ENCODE data around the gene BAIAP2. TPM values are rescaled to one million over a fixed set of nuclear protein-coding genes. Genes with fewer than 3 reads are reported as not detected.

Gene BAIAP2
- total and polyA plus RNA-seq, 2 of the 13 experiments (the other 11 are each of a cell fraction or from before 2014, with no cell fraction given): 22.5 to 24.0 TPM

DNA sequence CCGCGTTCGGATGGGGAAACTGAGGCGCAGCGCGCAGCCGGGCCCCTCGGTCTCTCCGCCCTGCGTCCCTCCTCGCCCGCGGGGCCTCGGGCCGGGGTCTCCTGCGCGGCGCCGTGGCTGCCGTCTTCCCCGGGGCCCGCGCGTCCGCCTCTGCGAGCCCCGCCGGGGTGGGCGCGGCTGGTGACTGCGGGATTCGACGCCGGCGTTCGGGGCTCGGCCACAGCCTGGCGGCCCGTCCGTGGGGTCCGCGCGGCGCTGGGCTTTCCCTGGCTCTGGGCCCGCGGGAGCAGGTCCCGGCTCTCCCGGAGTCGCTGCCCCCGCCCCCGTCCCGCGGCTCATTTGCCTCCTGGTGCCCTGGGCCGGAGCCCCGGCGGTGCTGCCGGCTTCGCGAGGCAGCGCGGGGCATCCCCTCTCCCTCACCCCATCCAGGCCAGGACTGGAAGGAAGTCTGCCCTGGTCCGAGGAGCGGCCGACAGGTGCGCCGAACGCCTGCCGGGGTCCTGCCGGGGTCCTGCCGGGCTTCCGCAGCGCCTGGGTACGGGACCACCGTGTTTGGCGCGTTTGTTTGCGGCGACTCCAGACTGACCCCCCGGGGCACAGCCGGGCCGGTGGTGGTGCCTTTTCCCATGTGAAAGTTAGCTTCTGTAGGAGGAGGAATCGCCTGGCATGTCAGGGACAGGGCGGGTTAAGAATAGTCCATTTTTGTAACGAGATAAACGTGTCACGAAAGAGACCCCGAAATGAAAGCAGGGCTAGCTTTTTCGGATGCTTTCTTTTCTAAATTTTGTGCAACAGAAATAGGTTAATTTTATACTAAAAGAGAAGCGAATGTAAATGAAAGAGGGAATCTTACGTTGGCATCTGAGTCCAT is 42.6 kb upstream of the BAIAP2 start (continued):
- TF ChIP-seq, protein P1, sequence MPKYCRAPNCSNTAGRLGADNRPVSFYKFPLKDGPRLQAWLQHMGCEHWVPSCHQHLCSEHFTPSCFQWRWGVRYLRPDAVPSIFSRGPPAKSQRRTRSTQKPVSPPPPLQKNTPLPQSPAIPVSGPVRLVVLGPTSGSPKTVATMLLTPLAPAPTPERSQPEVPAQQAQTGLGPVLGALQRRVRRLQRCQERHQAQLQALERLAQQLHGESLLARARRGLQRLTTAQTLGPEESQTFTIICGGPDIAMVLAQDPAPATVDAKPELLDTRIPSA (CRISPR knock-in tag; IDR thresholded peaks at IDR 0.05; ENCODE audit: borderline replicate concordance): 0 out of 2 replicates have a peak, but pooled peaks have one; percentile 60
- TF ChIP-seq, protein P2, sequence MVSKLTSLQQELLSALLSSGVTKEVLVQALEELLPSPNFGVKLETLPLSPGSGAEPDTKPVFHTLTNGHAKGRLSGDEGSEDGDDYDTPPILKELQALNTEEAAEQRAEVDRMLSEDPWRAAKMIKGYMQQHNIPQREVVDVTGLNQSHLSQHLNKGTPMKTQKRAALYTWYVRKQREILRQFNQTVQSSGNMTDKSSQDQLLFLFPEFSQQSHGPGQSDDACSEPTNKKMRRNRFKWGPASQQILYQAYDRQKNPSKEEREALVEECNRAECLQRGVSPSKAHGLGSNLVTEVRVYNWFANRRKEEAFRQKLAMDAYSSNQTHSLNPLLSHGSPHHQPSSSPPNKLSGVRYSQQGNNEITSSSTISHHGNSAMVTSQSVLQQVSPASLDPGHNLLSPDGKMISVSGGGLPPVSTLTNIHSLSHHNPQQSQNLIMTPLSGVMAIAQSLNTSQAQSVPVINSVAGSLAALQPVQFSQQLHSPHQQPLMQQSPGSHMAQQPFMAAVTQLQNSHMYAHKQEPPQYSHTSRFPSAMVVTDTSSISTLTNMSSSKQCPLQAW (CRISPR knock-in tag; IDR thresholded peaks at IDR 0.05): 0 out of 2 replicates have a peak, but pooled peaks have one; percentile 24
- peak; percentile 11; the same call in 1 of the 2 replicates for TF ChIP-seq ZNF431 (CRISPR knock-in tag; IDR thresholded peaks at IDR 0.05; ENCODE audit: borderline replicate concordance, low read depth)
- TF ChIP-seq, protein P3, sequence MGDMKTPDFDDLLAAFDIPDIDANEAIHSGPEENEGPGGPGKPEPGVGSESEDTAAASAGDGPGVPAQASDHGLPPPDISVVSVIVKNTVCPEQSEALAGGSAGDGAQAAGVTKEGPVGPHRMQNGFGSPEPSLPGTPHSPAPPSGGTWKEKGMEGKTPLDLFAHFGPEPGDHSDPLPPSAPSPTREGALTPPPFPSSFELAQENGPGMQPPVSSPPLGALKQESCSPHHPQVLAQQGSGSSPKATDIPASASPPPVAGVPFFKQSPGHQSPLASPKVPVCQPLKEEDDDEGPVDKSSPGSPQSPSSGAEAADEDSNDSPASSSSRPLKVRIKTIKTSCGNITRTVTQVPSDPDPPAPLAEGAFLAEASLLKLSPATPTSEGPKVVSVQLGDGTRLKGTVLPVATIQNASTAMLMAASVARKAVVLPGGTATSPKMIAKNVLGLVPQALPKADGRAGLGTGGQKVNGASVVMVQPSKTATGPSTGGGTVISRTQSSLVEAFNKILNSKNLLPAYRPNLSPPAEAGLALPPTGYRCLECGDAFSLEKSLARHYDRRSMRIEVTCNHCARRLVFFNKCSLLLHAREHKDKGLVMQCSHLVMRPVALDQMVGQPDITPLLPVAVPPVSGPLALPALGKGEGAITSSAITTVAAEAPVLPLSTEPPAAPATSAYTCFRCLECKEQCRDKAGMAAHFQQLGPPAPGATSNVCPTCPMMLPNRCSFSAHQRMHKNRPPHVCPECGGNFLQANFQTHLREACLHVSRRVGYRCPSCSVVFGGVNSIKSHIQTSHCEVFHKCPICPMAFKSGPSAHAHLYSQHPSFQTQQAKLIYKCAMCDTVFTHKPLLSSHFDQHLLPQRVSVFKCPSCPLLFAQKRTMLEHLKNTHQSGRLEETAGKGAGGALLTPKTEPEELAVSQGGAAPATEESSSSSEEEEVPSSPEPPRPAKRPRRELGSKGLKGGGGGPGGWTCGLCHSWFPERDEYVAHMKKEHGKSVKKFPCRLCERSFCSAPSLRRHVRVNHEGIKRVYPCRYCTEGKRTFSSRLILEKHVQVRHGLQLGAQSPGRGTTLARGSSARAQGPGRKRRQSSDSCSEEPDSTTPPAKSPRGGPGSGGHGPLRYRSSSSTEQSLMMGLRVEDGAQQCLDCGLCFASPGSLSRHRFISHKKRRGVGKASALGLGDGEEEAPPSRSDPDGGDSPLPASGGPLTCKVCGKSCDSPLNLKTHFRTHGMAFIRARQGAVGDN (CRISPR knock-in tag; IDR thresholded peaks at IDR 0.05): 0 out of 2 replicates have a peak, but pooled peaks have one; percentile 1
- no peak for TF ChIP-seq ZNF264 (CRISPR knock-in tag; IDR thresholded peaks at IDR 0.05)
- TF ChIP-seq CENPT (CRISPR knock-in tag; IDR thresholded peaks at IDR 0.05; ENCODE audit: low read depth): 0 out of 2 replicates have a peak, but pooled peaks have one; percentile 14
- TF ChIP-seq KDM5A (IDR thresholded peaks at IDR 0.05; ENCODE audit: borderline replicate concordance, low read length): peak; percentile 7; the same call in 1 of the 2 replicates
- TF ChIP-seq ZNF235 (CRISPR knock-in tag; IDR thresholded peaks at IDR 0.05; ENCODE audit: borderline replicate concordance): 0 out of 2 replicates have a peak, but pooled peaks have one; percentile 22
- TF ChIP-seq, protein P4, sequence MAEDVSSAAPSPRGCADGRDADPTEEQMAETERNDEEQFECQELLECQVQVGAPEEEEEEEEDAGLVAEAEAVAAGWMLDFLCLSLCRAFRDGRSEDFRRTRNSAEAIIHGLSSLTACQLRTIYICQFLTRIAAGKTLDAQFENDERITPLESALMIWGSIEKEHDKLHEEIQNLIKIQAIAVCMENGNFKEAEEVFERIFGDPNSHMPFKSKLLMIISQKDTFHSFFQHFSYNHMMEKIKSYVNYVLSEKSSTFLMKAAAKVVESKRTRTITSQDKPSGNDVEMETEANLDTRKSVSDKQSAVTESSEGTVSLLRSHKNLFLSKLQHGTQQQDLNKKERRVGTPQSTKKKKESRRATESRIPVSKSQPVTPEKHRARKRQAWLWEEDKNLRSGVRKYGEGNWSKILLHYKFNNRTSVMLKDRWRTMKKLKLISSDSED (CRISPR knock-in tag; IDR thresholded peaks at IDR 0.05): no peak
- no peak for TF ChIP-seq ZNF790 (CRISPR knock-in tag; IDR thresholded peaks at IDR 0.05; ENCODE audit: borderline replicate concordance)
- 0 out of 2 replicates have a peak, but pooled peaks have one; percentile 15 for TF ChIP-seq NKX3-1 (CRISPR knock-in tag; IDR thresholded peaks at IDR 0.05)
- 0 out of 2 replicates have a peak, but pooled peaks have one; percentile 5 for TF ChIP-seq SRY (CRISPR knock-in tag; IDR thresholded peaks at IDR 0.05)
- TF ChIP-seq, protein P5, sequence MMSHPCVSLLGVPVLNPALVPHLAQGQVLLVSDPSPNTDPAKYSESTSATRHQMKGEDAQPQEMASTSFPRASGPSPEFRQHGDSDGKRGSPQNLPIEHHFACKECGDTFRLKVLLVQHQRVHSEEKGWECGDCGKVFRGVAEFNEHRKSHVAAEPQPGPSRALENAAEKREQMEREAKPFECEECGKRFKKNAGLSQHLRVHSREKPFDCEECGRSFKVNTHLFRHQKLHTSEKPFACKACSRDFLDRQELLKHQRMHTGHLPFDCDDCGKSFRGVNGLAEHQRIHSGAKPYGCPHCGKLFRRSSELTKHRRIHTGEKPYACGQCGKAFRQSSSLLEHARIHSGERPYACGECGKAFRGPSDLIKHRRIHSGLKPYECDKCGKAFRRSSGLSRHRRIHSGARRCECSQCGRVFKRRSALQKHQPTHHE (CRISPR knock-in tag; IDR thresholded peaks at IDR 0.05; ENCODE audit: borderline replicate concordance): 0 out of 2 replicates have a peak, but pooled peaks have one; percentile 3
- peak; percentile 8; the same call in 1 of the 2 replicates for TF ChIP-seq ZNF563 (CRISPR knock-in tag; IDR thresholded peaks at IDR 0.05)
- TF ChIP-seq SP2 (CRISPR knock-in tag; IDR thresholded peaks at IDR 0.05): no peak; the same call in 1 of the 2 replicates
- TF ChIP-seq, protein P6, sequence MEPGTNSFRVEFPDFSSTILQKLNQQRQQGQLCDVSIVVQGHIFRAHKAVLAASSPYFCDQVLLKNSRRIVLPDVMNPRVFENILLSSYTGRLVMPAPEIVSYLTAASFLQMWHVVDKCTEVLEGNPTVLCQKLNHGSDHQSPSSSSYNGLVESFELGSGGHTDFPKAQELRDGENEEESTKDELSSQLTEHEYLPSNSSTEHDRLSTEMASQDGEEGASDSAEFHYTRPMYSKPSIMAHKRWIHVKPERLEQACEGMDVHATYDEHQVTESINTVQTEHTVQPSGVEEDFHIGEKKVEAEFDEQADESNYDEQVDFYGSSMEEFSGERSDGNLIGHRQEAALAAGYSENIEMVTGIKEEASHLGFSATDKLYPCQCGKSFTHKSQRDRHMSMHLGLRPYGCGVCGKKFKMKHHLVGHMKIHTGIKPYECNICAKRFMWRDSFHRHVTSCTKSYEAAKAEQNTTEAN (CRISPR knock-in tag; conservative IDR thresholded peaks at IDR 0.05): 0 out of 2 replicates have a peak, but pooled peaks have one; percentile 14
